CD14-positive monocyte (primary cell): ENCODE measurements around the gene DNAAF3. TPM values are rescaled to one million over a fixed set of nuclear protein-coding genes. Genes with fewer than 3 reads are reported as not detected.

Experiments used
- DNase-seq, 3 donors: peaks; one replicate each; pipeline ENCODE4 v3.0.0-alpha.2; 2011 to 2022
- H2AFZ ChIP-seq: 2 replicates; pipeline ENCODE4 v1.6.0; 2012; ENCODE audit warnings: mild to moderate bottlenecking, low read depth, low read length, inconsistent platforms; ENCODE audit not compliant: insufficient read depth, poor library complexity, severe bottlenecking
- H3K27ac ChIP-seq, 2 donors: 1 replicate in 1 of 2; 2 replicates in 1 of 2; pipeline ENCODE4 v1.5.1; 2012 to 2013; ENCODE audit warnings: low read length in 2 of 2, control low read depth in 1 of 2, inconsistent platforms in 1 of 2, low read depth in 1 of 2, mild to moderate bottlenecking in 1 of 2
- H3K27me3 ChIP-seq, 2 donors: one replicate each; pipeline versions ENCODE4 v1.6.0 to v1.6.1; 2011 to 2013; ENCODE audit warnings: low read length in 2 of 2; ENCODE audit not compliant: control insufficient read depth in 2 of 2, insufficient read depth in 2 of 2
- H3K36me3 ChIP-seq, 2 donors: replicated peaks in 1 of 2; 1 replicate in 1 of 2; 2 replicates in 1 of 2; pipeline versions ENCODE4 v1.5.1 to v1.6.1; 2012 to 2013; ENCODE audit warnings: low read length in 2 of 2, control low read depth in 1 of 2, inconsistent platforms in 1 of 2, mild to moderate bottlenecking in 1 of 2; ENCODE audit not compliant: insufficient read depth in 2 of 2, control insufficient read depth in 1 of 2
- H3K4me1 ChIP-seq, 2 donors: 1 replicate in 1 of 2; 2 replicates in 1 of 2; pipeline versions ENCODE4 v1.5.1 to v1.6.1; 2012 to 2013; ENCODE audit warnings: low read length in 2 of 2, control low read depth in 1 of 2, inconsistent platforms in 1 of 2, mild to moderate bottlenecking in 1 of 2, moderate library complexity in 1 of 2; ENCODE audit not compliant: insufficient read depth in 2 of 2, control insufficient read depth in 1 of 2
- H3K4me2 ChIP-seq: replicated peaks from 2 replicates; pipeline ENCODE3; 2012; ENCODE audit warnings: low read length, moderate library complexity, mild to moderate bottlenecking; ENCODE audit not compliant: poor library complexity, severe bottlenecking; ENCODE audit errors: extremely low read depth
- H3K4me3 ChIP-seq, 3 experiments: fragments of 200-600 bp in 1 of 3; sonication (generic) in 1 of 3; replicated peaks in 1 of 3; 1 replicate in 2 of 3; 2 replicates in 1 of 3; pipeline ENCODE4 v1.5.1; 2011 to 2013; ENCODE audit warnings: low read length in 3 of 3, mild to moderate bottlenecking in 3 of 3, control low read depth in 2 of 3, low read depth in 2 of 3, inconsistent platforms in 1 of 3, moderate library complexity in 1 of 3
- H3K79me2 ChIP-seq: 2 replicates; pipeline ENCODE4 v1.6.0; 2012; ENCODE audit warnings: mild to moderate bottlenecking, control low read depth, inconsistent platforms, low read length, moderate library complexity; ENCODE audit not compliant: insufficient read depth
- H3K9ac ChIP-seq: 2 replicates; pipeline ENCODE4 v1.6.0; 2017; ENCODE audit warnings: low read length, mild to moderate bottlenecking; ENCODE audit not compliant: insufficient read depth, poor library complexity, severe bottlenecking
- H3K9me3 ChIP-seq, 2 donors: replicated peaks in 1 of 2; 1 replicate in 1 of 2; 2 replicates in 1 of 2; pipeline versions ENCODE4 v1.5.1 to v1.6.1; 2012 to 2013; ENCODE audit warnings: low read length in 2 of 2, control low read depth in 1 of 2; ENCODE audit not compliant: control insufficient read depth in 1 of 2, insufficient read depth in 1 of 2
- H4K20me1 ChIP-seq: 2 replicates; pipeline ENCODE4 v1.6.0; 2012; ENCODE audit warnings: mild to moderate bottlenecking, low read length, control low read depth, moderate library complexity; ENCODE audit not compliant: insufficient read depth
- H3K27ac Mint-ChIP-seq, 7 donors: one replicate each; pipeline ENCODE4 v1.8.0; 2020; ENCODE audit warnings: mild to moderate bottlenecking in 7 of 7, mixed read lengths in 7 of 7, moderate library complexity in 6 of 7, inconsistent platforms in 2 of 7
- H3K27me3 Mint-ChIP-seq, 3 donors: one replicate each; pipeline ENCODE4 v1.8.0; 2021 to 2022; ENCODE audit warnings: low read depth in 3 of 3, mild to moderate bottlenecking in 3 of 3, mixed read lengths in 3 of 3, moderate library complexity in 3 of 3, inconsistent platforms in 1 of 3
- H3K36me3 Mint-ChIP-seq, 2 donors: one replicate each; pipeline ENCODE4 v1.8.0; 2020; ENCODE audit warnings: mixed read lengths in 2 of 2, inconsistent platforms in 1 of 2, mild to moderate bottlenecking in 1 of 2
- H3K4me1 Mint-ChIP-seq: one replicate; pipeline ENCODE4 v1.8.0; 2020; ENCODE audit warnings: mild to moderate bottlenecking, mixed read lengths
- H3K4me3 Mint-ChIP-seq, 2 donors: one replicate each; pipeline ENCODE4 v1.8.0; 2020; ENCODE audit warnings: mild to moderate bottlenecking in 2 of 2, mixed read lengths in 2 of 2, moderate library complexity in 1 of 2
- H3K9me3 Mint-ChIP-seq, 7 donors: one replicate each; pipeline ENCODE4 v1.8.0; 2020 to 2022; ENCODE audit warnings: mixed read lengths in 7 of 7, mild to moderate bottlenecking in 6 of 7, moderate library complexity in 6 of 7, inconsistent platforms in 2 of 7
- WGBS: methylation state at CpG from one replicate; pipeline ENCODE4 v1.1.5; 2013; ENCODE audit warnings: missing lambda C conversion rate; ENCODE audit not compliant: insufficient coverage; 5-methylcytosine and 5-hydroxymethylcytosine counted together
- intact Hi-C, 2 donors: fragments of 100-400 bp; cut with micrococcal nuclease; formaldehyde crosslinking; loops; one replicate each; pipeline versions ENCODE4 v1.15.0 to v1.15.1; 2023
- polyA plus RNA-seq, 3 donors: library from polyadenylated mRNA; depleted of rRNA in 1 of 3; unstranded in 2 of 3; stranded (reverse) in 1 of 3; fragments of 300-500 nt in 2 of 3; fragments of >200 nt in 1 of 3; fragmentation: Illumina TruSeq in 2 of 3; gene quantifications; 1 replicate in 2 of 3; 2 replicates in 1 of 3; pipeline ENCODE4 v1.2.3, GENCODE V29; 2012 to 2021
- TF ChIP-seq, protein P1 (sequence below): fragments of 200-600 bp; IDR thresholded peaks from one replicate; pipeline ENCODE4 v1.8.0; 2022; ENCODE audit warnings: antibody characterized with exemption, mild to moderate bottlenecking

Gene DNAAF3
- polyA plus RNA-seq, 3 donors, result 0.19 TPM; not detected in 2

GRCh38 chr19:55212447-55212846 lies 46.0 kb upstream of the DNAAF3 start:
- Histone ChIP-seq H3K4me2 (no peak overlapping the region), H4K20me1 (no peaks in the 10 kb centered on the region), H3K4me1 (peaks cover 17 to 27% of the 10 kb centered on the region in 2 donors), H3K27me3 (no peaks in the 10 kb centered on the region), H3K9me3 (peaks cover 6 to 8% of the 10 kb centered on the region in 2 donors), H3K9ac (no peak overlapping the region), H3K4me3 (no peak overlapping the region), H3K27ac (no peak overlapping the region), H3K36me3 (no peaks in the 10 kb centered on the region), H3K79me2 (no peaks in the 10 kb centered on the region), H2AFZ (no peak overlapping the region)
- intact Hi-C loops, result no loop called here
- Mint-ChIP-seq H3K27ac (no peak overlapping the region), H3K36me3 (no peaks in the 10 kb centered on the region), H3K27me3 (peaks cover 11 to 22% (median 11%) of the 10 kb centered on the region in 3 donors), H3K4me3 (no peak overlapping the region), H3K9me3 (peaks cover 9 to 18% (median 16%) of the 10 kb centered on the region in 7 donors), H3K4me1 (peaks cover 21% of the 10 kb centered on the region)
- DNase-seq, result peak; percentile 33 to 45 (median 45)
- 86% methylated on average over 1 of the region's 3 CpGs for WGBS
- TF ChIP-seq, protein P1, sequence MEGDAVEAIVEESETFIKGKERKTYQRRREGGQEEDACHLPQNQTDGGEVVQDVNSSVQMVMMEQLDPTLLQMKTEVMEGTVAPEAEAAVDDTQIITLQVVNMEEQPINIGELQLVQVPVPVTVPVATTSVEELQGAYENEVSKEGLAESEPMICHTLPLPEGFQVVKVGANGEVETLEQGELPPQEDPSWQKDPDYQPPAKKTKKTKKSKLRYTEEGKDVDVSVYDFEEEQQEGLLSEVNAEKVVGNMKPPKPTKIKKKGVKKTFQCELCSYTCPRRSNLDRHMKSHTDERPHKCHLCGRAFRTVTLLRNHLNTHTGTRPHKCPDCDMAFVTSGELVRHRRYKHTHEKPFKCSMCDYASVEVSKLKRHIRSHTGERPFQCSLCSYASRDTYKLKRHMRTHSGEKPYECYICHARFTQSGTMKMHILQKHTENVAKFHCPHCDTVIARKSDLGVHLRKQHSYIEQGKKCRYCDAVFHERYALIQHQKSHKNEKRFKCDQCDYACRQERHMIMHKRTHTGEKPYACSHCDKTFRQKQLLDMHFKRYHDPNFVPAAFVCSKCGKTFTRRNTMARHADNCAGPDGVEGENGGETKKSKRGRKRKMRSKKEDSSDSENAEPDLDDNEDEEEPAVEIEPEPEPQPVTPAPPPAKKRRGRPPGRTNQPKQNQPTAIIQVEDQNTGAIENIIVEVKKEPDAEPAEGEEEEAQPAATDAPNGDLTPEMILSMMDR, result peak; percentile 52

GRCh38 chr19:55209693-55210472 lies 43.5 kb upstream of the DNAAF3 start:
- intact Hi-C loops, result no loop called here
- H3K4me3 ChIP-seq, result no peak overlapping the region
- peaks cover 12 to 22% of the 10 kb centered on the region in 2 donors for H3K4me1 ChIP-seq
- H3K79me2 ChIP-seq, result no peaks in the 10 kb centered on the region
- peaks cover 14 to 30% (median 21%) of the 10 kb centered on the region in 3 donors for H3K27me3 Mint-ChIP-seq
- no peak overlapping the region for H3K27ac ChIP-seq
- no peaks in the 10 kb centered on the region for H4K20me1 ChIP-seq
- H3K4me1 Mint-ChIP-seq, result peaks cover 18% of the 10 kb centered on the region
- WGBS, result 80% methylated on average over 13 of the region's 17 CpGs
- H3K4me3 Mint-ChIP-seq, result no peak overlapping the region
- H3K36me3 Mint-ChIP-seq, result no peaks in the 10 kb centered on the region
- H3K9me3 ChIP-seq, result peaks cover 6 to 8% of the 10 kb centered on the region in 2 donors
- no peak overlapping the region for H3K4me2 ChIP-seq
- peak overlapping the region in 1 of 7 donors; percentile 12 for H3K27ac Mint-ChIP-seq
- no peak overlapping the region for H3K9ac ChIP-seq
- H3K27me3 ChIP-seq, result no peaks in the 10 kb centered on the region
- DNase-seq, result no peak
- no peak overlapping the region for H2AFZ ChIP-seq
- TF ChIP-seq, protein P1, result no peak
- no peaks in the 10 kb centered on the region for H3K36me3 ChIP-seq
- peaks cover 8 to 17% (median 15%) of the 10 kb centered on the region in 7 donors for H3K9me3 Mint-ChIP-seq
